Mesendoderm (in vitro differentiated cells): Measurements from ENCODE around the gene DNAJB2.
A peak's percentile ranks its signal among the peaks of the same experiment; 100 is the strongest.

Source experiments
- DNase-seq: peaks from one replicate; pipeline ENCODE4 v3.0.0; 2013
- H2AK5ac ChIP-seq: 2 replicates; pipeline ENCODE4 v1.6.1; 2013; ENCODE audit warnings: low read length, inconsistent platforms
- H2BK120ac ChIP-seq: 2 replicates; pipeline ENCODE4 v1.6.1; 2013; ENCODE audit warnings: low read depth, mild to moderate bottlenecking, low read length, moderate library complexity, mixed read lengths
- H2BK15ac ChIP-seq: replicated peaks from 2 replicates; pipeline ENCODE4 v1.6.1; 2013; ENCODE audit warnings: low read depth, mild to moderate bottlenecking, moderate library complexity
- H2BK5ac ChIP-seq: 2 replicates; pipeline ENCODE4 v1.6.1; 2013; ENCODE audit warnings: low read length, inconsistent platforms
- H3K18ac ChIP-seq: 2 replicates; pipeline ENCODE4 v1.6.1; 2013; ENCODE audit warnings: mild to moderate bottlenecking, low read length, mixed read lengths
- H3K23ac ChIP-seq: one replicate; pipeline ENCODE4 v1.6.1; 2013; ENCODE audit warnings: low read length
- H3K27ac ChIP-seq: 2 replicates; pipeline ENCODE4 v1.5.1; 2013; ENCODE audit warnings: low read depth, mild to moderate bottlenecking, inconsistent platforms, low read length, moderate library complexity
- H3K27me3 ChIP-seq: 2 replicates; pipeline ENCODE4 v1.6.1; 2013; ENCODE audit warnings: low read length, control low read depth, mild to moderate bottlenecking, inconsistent platforms; ENCODE audit not compliant: insufficient read depth, poor library complexity
- H3K36me3 ChIP-seq: 2 replicates; pipeline ENCODE4 v1.6.1; 2013; ENCODE audit warnings: low read length, inconsistent platforms; ENCODE audit not compliant: control insufficient read depth, insufficient read depth
- H3K4ac ChIP-seq: one replicate; pipeline ENCODE4 v1.6.1; 2013; ENCODE audit warnings: low read depth, mild to moderate bottlenecking, low read length, moderate library complexity
- H3K4me1 ChIP-seq: 2 replicates; pipeline ENCODE4 v1.6.1; 2013; ENCODE audit warnings: low read depth, low read length, inconsistent platforms; ENCODE audit not compliant: control insufficient read depth
- H3K4me2 ChIP-seq: 2 replicates; pipeline ENCODE4 v1.6.1; 2013; ENCODE audit warnings: low read length
- H3K4me3 ChIP-seq: 2 replicates; pipeline ENCODE4 v1.5.1; 2013; ENCODE audit warnings: mild to moderate bottlenecking, low read length
- H3K56ac ChIP-seq: one replicate; pipeline ENCODE4 v1.6.1; 2013; ENCODE audit warnings: low read length
- H3K79me1 ChIP-seq: 2 replicates; pipeline ENCODE4 v1.6.1; 2013; ENCODE audit warnings: low read length, inconsistent platforms
- H3K79me2 ChIP-seq: 2 replicates; pipeline ENCODE4 v1.6.1; 2013; ENCODE audit warnings: mild to moderate bottlenecking, low read length; ENCODE audit not compliant: control insufficient read depth, insufficient read depth
- H3K9ac ChIP-seq: 2 replicates; pipeline ENCODE4 v1.6.1; 2013; ENCODE audit warnings: low read length, inconsistent platforms
- H4K5ac ChIP-seq: one replicate; pipeline ENCODE4 v1.6.1; 2013; ENCODE audit warnings: low read length
- H4K8ac ChIP-seq: one replicate; pipeline ENCODE4 v1.6.1; 2013; ENCODE audit warnings: low read depth, mild to moderate bottlenecking, control low read depth, low read length, moderate library complexity
- WGBS: extraction: QIAGEN DNeasy Blood & Tissue Kit; methylation state at CpG from one replicate; pipeline ENCODE4 v1.1.7; 2013; ENCODE audit warnings: low lambda C conversion rate, missing lambda C conversion rate; ENCODE audit not compliant: insufficient coverage; ENCODE audit errors: extremely low coverage; 5-methylcytosine and 5-hydroxymethylcytosine counted together

DNAJB2 gene

DNA sequence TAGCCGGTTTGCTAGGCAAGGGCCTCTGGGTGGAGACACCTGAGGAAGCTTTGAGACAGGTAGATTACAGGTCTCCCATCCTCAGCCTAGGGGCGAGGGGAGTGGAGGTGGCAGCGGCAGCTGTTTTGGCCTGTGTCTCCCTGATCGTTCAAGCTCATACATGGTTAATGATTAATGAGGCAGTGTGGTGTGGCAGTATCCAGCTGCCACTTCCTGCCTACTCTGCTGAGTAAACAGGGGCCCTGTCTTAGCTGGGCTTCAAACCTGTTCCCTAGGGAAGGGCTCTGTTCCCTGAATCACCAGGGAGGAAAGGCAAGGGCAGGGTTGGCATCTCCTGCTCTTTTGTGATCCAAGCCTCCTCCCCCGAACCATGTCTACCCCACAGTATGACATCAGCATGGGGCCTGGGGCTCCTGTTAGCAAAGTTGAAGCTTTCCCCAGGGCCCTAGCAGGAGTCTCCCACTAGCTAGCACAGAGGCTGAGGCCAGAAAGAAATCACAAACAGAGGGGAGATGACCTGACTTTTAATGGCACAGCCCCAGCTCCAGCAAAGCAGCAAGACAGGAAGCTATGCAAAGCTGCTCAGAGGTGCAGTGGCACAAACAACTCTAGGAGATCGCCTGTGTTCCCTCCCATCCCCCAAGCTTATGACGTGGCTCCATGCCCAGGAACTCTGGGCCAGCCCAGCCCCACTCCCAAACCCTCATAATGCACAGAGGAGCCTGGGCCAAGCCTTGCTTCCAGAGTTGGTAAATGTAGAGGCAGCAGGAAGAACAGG lies 29.8 kb upstream of the DNAJB2 start:
- no CpG with 5 or more reads among the region's 7 CpGs for WGBS
- no peak overlapping the region for H3K4ac ChIP-seq
- H3K56ac ChIP-seq, result peak overlapping the region; percentile 38
- H3K79me1 ChIP-seq, result peaks cover 9% of the 10 kb centered on the region
- no peak overlapping the region for H2BK5ac ChIP-seq
- DNase-seq, result peak; percentile 61
- no peaks in the 10 kb centered on the region for H3K36me3 ChIP-seq
- no peak overlapping the region for H4K5ac ChIP-seq
- H2AK5ac ChIP-seq, result no peak overlapping the region
- no peak overlapping the region for H3K4me3 ChIP-seq
- H3K4me2 ChIP-seq, result no peak overlapping the region
- H3K4me1 ChIP-seq, result peaks cover 7% of the 10 kb centered on the region
- no peak overlapping the region for H4K8ac ChIP-seq
- no peak overlapping the region for H2BK15ac ChIP-seq
- H3K27me3 ChIP-seq, result peaks cover 4% of the 10 kb centered on the region
- no peak overlapping the region for H3K18ac ChIP-seq
- H3K79me2 ChIP-seq, result peaks cover 2% of the 10 kb centered on the region
- H3K27ac ChIP-seq, result peak overlapping the region; percentile 40
- H3K23ac ChIP-seq, result no peak overlapping the region
- H3K9ac ChIP-seq, result peak overlapping the region; percentile 18
- H2BK120ac ChIP-seq, result no peak overlapping the region

DNA sequence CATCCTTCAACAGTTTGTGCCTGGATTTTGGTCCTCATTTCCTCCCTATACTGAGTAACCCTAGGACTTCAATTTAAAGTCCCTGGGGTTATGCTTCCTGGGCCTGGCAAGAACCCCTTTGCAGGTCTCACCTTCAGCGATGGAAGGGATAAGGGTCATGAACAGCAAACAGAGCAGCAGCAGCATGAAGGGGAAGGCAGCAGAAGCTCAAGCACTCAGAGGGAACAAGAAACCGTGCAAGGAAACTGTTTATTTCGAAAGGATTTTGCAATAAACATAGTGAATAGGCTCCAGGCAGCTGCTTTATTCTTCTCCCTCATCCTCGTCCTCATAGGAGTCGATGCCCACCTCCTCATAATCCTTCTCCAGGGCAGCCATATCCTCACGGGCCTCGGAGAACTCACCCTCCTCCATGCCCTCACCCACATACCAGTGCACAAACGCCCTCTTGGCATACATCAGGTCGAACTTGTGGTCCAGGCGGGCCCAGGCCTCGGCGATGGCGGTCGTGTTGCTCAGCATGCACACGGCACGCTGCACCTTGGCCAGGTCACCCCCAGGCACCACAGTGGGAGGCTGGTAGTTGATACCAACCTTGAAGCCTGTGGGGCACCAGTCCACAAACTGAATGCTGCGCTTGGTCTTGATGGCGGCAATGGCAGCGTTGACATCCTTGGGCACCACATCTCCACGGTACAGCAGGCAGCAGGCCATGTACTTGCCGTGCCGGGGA lies 29.0 kb upstream of the DNAJB2 start:
- peaks cover 10% of the 10 kb centered on the region for H3K27me3 ChIP-seq
- H3K79me1 ChIP-seq, result peaks cover 9% of the 10 kb centered on the region
- no peak overlapping the region for H4K5ac ChIP-seq
- no peak for DNase-seq
- H3K27ac ChIP-seq, result no peak overlapping the region
- no CpG with 5 or more reads among the region's 22 CpGs for WGBS
- no peak overlapping the region for H3K4me2 ChIP-seq
- no peak overlapping the region for H3K4me3 ChIP-seq
- H3K79me2 ChIP-seq, result peaks cover 2% of the 10 kb centered on the region
- H2BK15ac ChIP-seq, result no peak overlapping the region
- no peak overlapping the region for H2AK5ac ChIP-seq
- no peak overlapping the region for H3K56ac ChIP-seq
- no peak overlapping the region for H3K18ac ChIP-seq
- peaks cover 5% of the 10 kb centered on the region for H3K4me1 ChIP-seq
- no peak overlapping the region for H3K9ac ChIP-seq
- H4K8ac ChIP-seq, result no peak overlapping the region
- H3K4ac ChIP-seq, result no peak overlapping the region
- H3K23ac ChIP-seq, result no peak overlapping the region
- H2BK5ac ChIP-seq, result no peak overlapping the region
- no peaks in the 10 kb centered on the region for H3K36me3 ChIP-seq
- H2BK120ac ChIP-seq, result no peak overlapping the region

DNA sequence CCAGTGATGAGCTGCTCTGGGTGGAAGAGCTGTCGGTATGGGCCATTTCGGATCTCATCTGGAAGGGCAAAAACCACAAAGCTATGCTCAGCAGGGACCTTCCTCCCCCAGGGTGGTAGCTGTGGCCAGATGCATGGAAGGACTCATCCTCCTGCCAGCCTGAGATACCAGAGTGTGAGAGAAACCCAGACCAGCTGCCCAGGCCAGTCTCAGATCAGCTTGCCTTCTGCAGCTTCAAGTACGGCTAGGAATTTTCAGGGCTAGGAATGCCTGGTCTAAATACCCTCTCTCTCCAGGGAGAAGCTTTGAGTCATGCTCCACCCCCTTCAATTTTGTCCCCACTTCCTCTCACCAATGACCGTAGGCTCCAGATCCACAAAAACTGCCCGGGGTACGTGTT lies 27.5 kb upstream of the DNAJB2 start:
- Histone ChIP-seq H3K4me3 (no peak overlapping the region), H3K18ac (no peak overlapping the region), H3K56ac (no peak overlapping the region), H3K9ac (no peak overlapping the region), H3K79me1 (peaks cover 2% of the 10 kb centered on the region), H4K8ac (no peak overlapping the region), H3K27ac (no peak overlapping the region), H2BK120ac (no peak overlapping the region), H3K4ac (no peak overlapping the region), H3K4me1 (peaks cover 5% of the 10 kb centered on the region), H2BK15ac (no peak overlapping the region), H4K5ac (no peak overlapping the region), H2BK5ac (no peak overlapping the region), H3K4me2 (no peak overlapping the region), H3K23ac (peak overlapping the region; percentile 80), H2AK5ac (no peak overlapping the region), H3K79me2 (peaks cover 2% of the 10 kb centered on the region), H3K27me3 (peaks cover 16% of the 10 kb centered on the region), H3K36me3 (no peaks in the 10 kb centered on the region)
- DNase-seq, result peak; percentile 34
- no CpG with 5 or more reads among the region's 6 CpGs for WGBS

DNA sequence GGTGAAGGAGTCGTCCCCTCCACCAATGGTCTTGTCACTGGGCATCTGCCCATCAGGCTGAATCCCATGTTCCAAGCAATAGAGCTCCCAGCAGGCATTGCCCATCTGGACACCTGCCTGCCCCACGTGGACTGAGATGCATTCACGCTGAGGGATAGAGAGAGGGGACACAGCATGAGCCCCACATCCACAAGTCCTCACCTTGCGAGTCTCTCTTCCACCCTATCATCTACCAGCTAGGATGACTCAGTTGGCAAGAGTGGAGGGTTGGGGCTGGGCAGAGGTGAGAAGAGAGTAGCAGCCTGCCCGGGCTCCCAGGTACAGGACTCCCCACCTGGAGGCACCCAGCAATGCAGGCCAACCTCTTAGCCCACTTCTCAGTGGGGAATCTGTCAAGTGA lies 27.1 kb upstream of the DNAJB2 start:
- DNase-seq, result no peak
- Histone ChIP-seq H3K4ac (no peak overlapping the region), H3K18ac (no peak overlapping the region), H3K4me2 (no peak overlapping the region), H3K79me1 (peaks cover 2% of the 10 kb centered on the region), H3K9ac (no peak overlapping the region), H4K8ac (no peak overlapping the region), H3K4me3 (no peak overlapping the region), H3K27ac (no peak overlapping the region), H3K4me1 (peaks cover 5% of the 10 kb centered on the region), H2BK5ac (peak overlapping the region; percentile 50), H3K23ac (peak overlapping the region; percentile 80), H4K5ac (no peak overlapping the region), H2BK15ac (no peak overlapping the region), H3K56ac (no peak overlapping the region), H2BK120ac (no peak overlapping the region), H2AK5ac (no peak overlapping the region), H3K27me3 (peaks cover 16% of the 10 kb centered on the region), H3K79me2 (peaks cover 2% of the 10 kb centered on the region), H3K36me3 (no peaks in the 10 kb centered on the region)
- WGBS, result no CpG with 5 or more reads among the region's 5 CpGs

DNA sequence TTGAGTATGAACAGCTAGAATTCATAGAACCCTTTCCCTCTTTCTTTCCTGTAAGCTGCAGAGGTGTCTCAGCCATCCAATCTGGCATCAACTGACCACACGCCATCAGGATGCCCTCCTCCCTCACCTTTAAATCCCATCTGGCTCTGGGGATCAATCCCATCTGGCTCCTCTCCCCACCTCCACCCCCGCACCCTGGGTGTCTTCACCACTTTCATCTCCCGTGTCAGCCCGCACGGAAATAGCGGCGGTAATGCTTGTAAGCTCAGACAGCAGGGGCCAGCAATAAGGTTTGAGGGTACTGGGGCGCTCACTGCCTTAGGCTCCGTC lies 26.6 kb upstream of the DNAJB2 start:
- H3K27me3 ChIP-seq, result peaks cover 16% of the 10 kb centered on the region
- WGBS, result no CpG with 5 or more reads among the region's 9 CpGs

More for the DNA sequence above, 26.6 kb upstream of the DNAJB2 start:
- Histone ChIP-seq H3K23ac (no peak overlapping the region), H3K79me1 (peaks cover 2% of the 10 kb centered on the region), H4K8ac (no peak overlapping the region), H2BK15ac (no peak overlapping the region), H2AK5ac (no peak overlapping the region), H3K9ac (peak overlapping the region; percentile 75), H3K56ac (peak overlapping the region; percentile 87), H3K79me2 (peaks cover 2% of the 10 kb centered on the region), H3K4me2 (peak overlapping the region; percentile 67), H2BK5ac (no peak overlapping the region), H3K36me3 (no peaks in the 10 kb centered on the region), H3K4ac (no peak overlapping the region), H3K18ac (no peak overlapping the region), H4K5ac (no peak overlapping the region), H3K27ac (no peak overlapping the region), H2BK120ac (no peak overlapping the region), H3K4me3 (peak overlapping the region; percentile 1), H3K4me1 (peaks cover 5% of the 10 kb centered on the region)
- no peak for DNase-seq
